DOHH2 (cell line): ENCODE measurements around the gene SMARCAL1.

Experiments
- CTCF ChIP-seq: fragments of 200-600 bp; sonication (generic); IDR thresholded peaks from one replicate; pipeline ENCODE4 v1.5.1; 2014; ENCODE audit warnings: antibody characterized with exemption, mild to moderate bottlenecking, low read depth, low read length; ENCODE audit not compliant: poor library complexity, severe bottlenecking
- EZH2phosphoT487 ChIP-seq: fragments of 200-600 bp; sonication (generic); IDR thresholded peaks from 2 replicates; pipeline ENCODE4 v1.6.1; 2017; ENCODE audit warnings: borderline replicate concordance, mild to moderate bottlenecking, antibody characterized with exemption, low read length, moderate library complexity, mixed read lengths

DNA sequence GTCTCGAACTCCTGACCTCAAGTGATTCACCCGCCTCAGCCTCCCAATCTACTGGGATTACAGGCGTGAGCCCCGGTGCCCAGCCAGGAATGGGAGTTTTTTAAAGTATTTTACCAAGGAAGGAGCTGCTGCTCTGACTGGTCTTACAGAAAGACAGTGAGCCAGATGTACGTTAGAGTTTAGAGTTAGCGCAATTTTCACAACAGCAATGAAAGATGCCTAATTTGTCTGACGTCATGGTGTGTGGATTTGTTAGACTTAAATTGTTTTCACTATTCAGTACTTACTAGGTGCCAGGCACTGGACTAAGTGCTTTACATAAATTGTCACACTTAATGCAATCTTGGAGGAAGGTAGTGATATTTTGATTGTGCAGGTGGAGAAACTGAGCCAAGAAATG lies 74.0 kb downstream of the SMARCAL1 start:
- TF ChIP-seq CTCF = no peak
- no peak for TF ChIP-seq EZH2phosphoT487
